ENCODE data around the gene TRMT6.

TRMT6 gene

GRCh38 chr20:5895626-5896025 is 54.7 kb downstream of the TRMT6 start:
- no peak for DNase-seq (ENCODE audit: low spot score)

GRCh38 chr20:5893621-5894020 is 56.7 kb downstream of the TRMT6 start:
- no peak for DNase-seq (ENCODE audit: low spot score)

- no peak for DNase-seq (ENCODE audit: low spot score)
Measured at GRCh38 chr20:5893052-5893451, 57.3 kb downstream of the TRMT6 start.

GRCh38 chr20:5890773-5891441 is 59.4 kb downstream of the TRMT6 start:
- DNase-seq (ENCODE audit: low spot score): no peak

GRCh38 chr20:5888041-5888440 is 62.3 kb downstream of the TRMT6 start:
- DNase-seq (ENCODE audit: low spot score): no peak

- no peak for DNase-seq (ENCODE audit: low spot score)
Measured at GRCh38 chr20:5887386-5887785, 62.9 kb downstream of the TRMT6 start.

Measured in CD4-positive, alpha-beta T cell treated with Interleukin-2 at 100 ng/mL for 4 hours (primary cell).